ENCODE measurements around the gene DEPDC7. TPM values are rescaled to one million over a fixed set of nuclear protein-coding genes. Genes with fewer than 3 reads are reported as not detected.

The DEPDC7 gene
- total RNA-seq = 0.14 and 0.66 TPM in 2 replicates

GRCh38 chr11:33015621-33016551 is at the start of gene DEPDC7:
TSS of gene DEPDC7 (plus strand) at chr11:33015878. CDS start at chr11:33015956, 78 bp downstream.

GRCh38 chr11:33039274-33040032 is 23.8 kb downstream of the DEPDC7 start, which contains the start of gene TCP11L1:
TSS of gene TCP11L1 (plus strand) at chr11:33039572. CDS start at chr11:33043774, 4,202 bp downstream.

Small RNAs within 50 kb of the gene (small RNA-seq; reads per million reads assigned to genes)
- not detected for gene RF00019

Other genes starting within 250 kb of the DEPDC7 start
- gene CCDC73, start 221.2 kb upstream of the DEPDC7 start, total RNA-seq = not detected in 2 replicates
- 0.27 and 0.43 TPM in 2 replicates for gene PRRG4, start 186.0 kb upstream of the DEPDC7 start, total RNA-seq
- 50.9 and 63.8 TPM in 2 replicates for gene QSER1, start 123.1 kb upstream of the DEPDC7 start, total RNA-seq
- gene TCP11L1, start 23.7 kb downstream of the DEPDC7 start, total RNA-seq = 23.9 and 27.0 TPM in 2 replicates
- 46.1 and 57.7 TPM in 2 replicates for gene CSTF3, start 145.6 kb downstream of the DEPDC7 start, total RNA-seq
- gene HIPK3, start 241.5 kb downstream of the DEPDC7 start, total RNA-seq = 75.5 and 86.7 TPM in 2 replicates

Data from thoracic aorta endothelial cell (primary cell).